Measurements from ENCODE around the gene ATG4C.

The ATG4C gene

DNA sequence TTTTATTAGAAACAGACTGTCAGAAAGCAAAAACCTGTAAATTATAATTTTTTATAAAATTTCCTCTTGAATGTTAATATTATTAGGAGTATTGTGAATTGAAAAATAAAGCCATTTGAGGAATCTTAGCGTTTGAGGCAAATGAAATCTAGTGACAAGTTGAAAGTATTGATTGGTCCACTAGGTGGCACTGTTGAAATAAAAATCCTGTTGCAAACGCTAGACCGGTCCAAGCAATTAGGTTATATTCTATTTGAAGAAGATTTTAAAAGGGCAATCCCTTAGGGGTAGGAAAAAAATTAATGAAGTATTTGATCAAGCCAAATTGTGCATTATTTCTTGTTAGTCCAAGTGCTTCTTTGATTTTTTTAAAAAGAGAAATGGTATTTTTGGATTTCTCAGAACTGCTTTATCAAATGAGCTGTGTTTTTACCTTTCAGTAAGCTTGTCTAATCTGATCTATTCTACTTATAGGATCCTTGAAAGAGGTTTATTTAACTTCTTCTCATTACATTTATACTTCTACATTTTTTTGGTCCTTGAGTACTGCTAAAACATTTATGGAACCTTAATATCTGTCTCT is 57.7 kb downstream of the ATG4C start:
- TF ChIP-seq, protein P1, sequence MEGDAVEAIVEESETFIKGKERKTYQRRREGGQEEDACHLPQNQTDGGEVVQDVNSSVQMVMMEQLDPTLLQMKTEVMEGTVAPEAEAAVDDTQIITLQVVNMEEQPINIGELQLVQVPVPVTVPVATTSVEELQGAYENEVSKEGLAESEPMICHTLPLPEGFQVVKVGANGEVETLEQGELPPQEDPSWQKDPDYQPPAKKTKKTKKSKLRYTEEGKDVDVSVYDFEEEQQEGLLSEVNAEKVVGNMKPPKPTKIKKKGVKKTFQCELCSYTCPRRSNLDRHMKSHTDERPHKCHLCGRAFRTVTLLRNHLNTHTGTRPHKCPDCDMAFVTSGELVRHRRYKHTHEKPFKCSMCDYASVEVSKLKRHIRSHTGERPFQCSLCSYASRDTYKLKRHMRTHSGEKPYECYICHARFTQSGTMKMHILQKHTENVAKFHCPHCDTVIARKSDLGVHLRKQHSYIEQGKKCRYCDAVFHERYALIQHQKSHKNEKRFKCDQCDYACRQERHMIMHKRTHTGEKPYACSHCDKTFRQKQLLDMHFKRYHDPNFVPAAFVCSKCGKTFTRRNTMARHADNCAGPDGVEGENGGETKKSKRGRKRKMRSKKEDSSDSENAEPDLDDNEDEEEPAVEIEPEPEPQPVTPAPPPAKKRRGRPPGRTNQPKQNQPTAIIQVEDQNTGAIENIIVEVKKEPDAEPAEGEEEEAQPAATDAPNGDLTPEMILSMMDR (conservative IDR thresholded peaks at IDR 0.05; ENCODE audit: low read depth, low read length), result peak; percentile 72
- Histone ChIP-seq H4K20me1 (ENCODE audit: insufficient read depth) (no peaks in the 10 kb centered on the region), H3K4me3 (IDR thresholded peaks at IDR 0.05; ENCODE audit: insufficient read depth, low read depth, low read length) (no peak overlapping the region), H3K79me2 (ENCODE audit: insufficient read depth, low read depth) (no peaks in the 10 kb centered on the region), H3K4me1 (ENCODE audit: low read depth, poor library complexity, severe bottlenecking) (peaks cover 12% of the 10 kb centered on the region), H3K27ac (no peak overlapping the region), H3K9ac (no peak overlapping the region), H3K36me3 (ENCODE audit: insufficient read depth) (no peaks in the 10 kb centered on the region), H3K4me2 (no peak overlapping the region), H2AFZ (ENCODE audit: low read depth) (no peak overlapping the region), H3K27me3 (ENCODE audit: insufficient read depth, low read depth) (no peaks in the 10 kb centered on the region)

DNA sequence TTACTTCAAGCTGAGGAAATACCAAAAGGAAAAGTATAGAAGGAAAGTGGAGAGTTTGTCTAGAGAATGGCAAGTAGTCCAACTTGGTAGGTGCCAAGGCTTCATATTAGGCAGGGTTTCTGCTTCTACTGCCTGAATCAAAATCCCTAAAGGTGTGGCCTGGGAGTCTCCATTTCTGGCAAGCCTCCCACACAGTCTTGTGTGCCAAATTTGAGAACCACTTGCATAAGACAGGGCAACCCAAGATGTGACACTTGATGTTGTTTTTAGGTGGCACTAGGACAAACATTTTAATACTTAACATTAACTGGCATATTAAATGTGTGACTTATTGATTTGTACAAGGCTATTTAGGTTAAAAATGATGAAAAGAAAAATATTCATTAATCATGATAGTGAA is 60.1 kb downstream of the ATG4C start:
- Histone ChIP-seq H3K9ac (no peak overlapping the region), H4K20me1 (ENCODE audit: insufficient read depth) (no peaks in the 10 kb centered on the region), H2AFZ (ENCODE audit: low read depth) (no peak overlapping the region), H3K36me3 (ENCODE audit: insufficient read depth) (no peaks in the 10 kb centered on the region), H3K27me3 (ENCODE audit: insufficient read depth, low read depth) (no peaks in the 10 kb centered on the region), H3K79me2 (ENCODE audit: insufficient read depth, low read depth) (no peaks in the 10 kb centered on the region), H3K4me3 (IDR thresholded peaks at IDR 0.05; ENCODE audit: insufficient read depth, low read depth, low read length) (no peak overlapping the region), H3K4me1 (ENCODE audit: low read depth, poor library complexity, severe bottlenecking) (no peaks in the 10 kb centered on the region), H3K27ac (no peak overlapping the region), H3K4me2 (no peak overlapping the region)
- TF ChIP-seq, protein P1 (conservative IDR thresholded peaks at IDR 0.05; ENCODE audit: low read depth, low read length), result no peak

- Histone ChIP-seq H3K27me3 (ENCODE audit: insufficient read depth, low read depth) (no peaks in the 10 kb centered on the region), H2AFZ (ENCODE audit: low read depth) (no peak overlapping the region), H3K79me2 (ENCODE audit: insufficient read depth, low read depth) (no peaks in the 10 kb centered on the region), H3K27ac (no peak overlapping the region), H3K4me2 (no peak overlapping the region), H3K9ac (no peak overlapping the region), H4K20me1 (ENCODE audit: insufficient read depth) (no peaks in the 10 kb centered on the region), H3K4me1 (ENCODE audit: low read depth, poor library complexity, severe bottlenecking) (no peaks in the 10 kb centered on the region), H3K4me3 (IDR thresholded peaks at IDR 0.05; ENCODE audit: insufficient read depth, low read depth, low read length) (no peak overlapping the region), H3K36me3 (ENCODE audit: insufficient read depth) (no peaks in the 10 kb centered on the region)
- TF ChIP-seq, protein P1 (conservative IDR thresholded peaks at IDR 0.05; ENCODE audit: low read depth, low read length), result peak; percentile 31; the same call in 1 of the 2 replicates
Observed at GRCh38 chr1:62849031-62849430, 65.1 kb downstream of the ATG4C start.

- Histone ChIP-seq H3K4me2 (no peak overlapping the region), H3K4me1 (ENCODE audit: low read depth, poor library complexity, severe bottlenecking) (no peaks in the 10 kb centered on the region), H3K79me2 (ENCODE audit: insufficient read depth, low read depth) (no peaks in the 10 kb centered on the region), H3K36me3 (ENCODE audit: insufficient read depth) (no peaks in the 10 kb centered on the region), H3K27ac (no peak overlapping the region), H3K4me3 (IDR thresholded peaks at IDR 0.05; ENCODE audit: insufficient read depth, low read depth, low read length) (no peak overlapping the region), H4K20me1 (ENCODE audit: insufficient read depth) (no peaks in the 10 kb centered on the region), H2AFZ (ENCODE audit: low read depth) (no peak overlapping the region), H3K27me3 (ENCODE audit: insufficient read depth, low read depth) (no peaks in the 10 kb centered on the region), H3K9ac (no peak overlapping the region)
- TF ChIP-seq, protein P1 (conservative IDR thresholded peaks at IDR 0.05; ENCODE audit: low read depth, low read length), result no peak
Observed at GRCh38 chr1:62852253-62852652, 68.3 kb downstream of the ATG4C start.

Data from KMS-11 (cell line).